Endothelial cell of umbilical vein (primary cell): ENCODE results near the gene USH2A. TPM values are rescaled to one million over a fixed set of nuclear protein-coding genes. Genes with fewer than 3 reads are reported as not detected.

Experiments used
- BruUV-seq: library from RNA; stranded (reverse); fragments of 400-500 nt; replicated peaks from 2 replicates; lab custom pipeline; 2021; lab: Mats Ljungman, UMichigan
- CTCF ChIA-PET: fragments of 300-600, 350-600 bp; sonication (Branson Sonifier 250); formaldehyde crosslinking; loops from one replicate; lab custom pipeline; 2021; ENCODE audit warnings: antibody characterized with exemption, inconsistent platforms; lab: Charles Lee
- POLR2A ChIA-PET: fragments of 300-600, 350-600 bp; sonication (Branson Sonifier 250); formaldehyde crosslinking; loops from one replicate; lab custom pipeline; 2021; ENCODE audit warnings: antibody characterized with exemption, inconsistent platforms; lab: Charles Lee
- DNase-seq: peaks from one replicate; pipeline ENCODE4 v3.0.0-alpha.2; 2011; ENCODE audit warnings: low read depth, low spot score
- FAIRE-seq: peaks from 2 replicates; lab custom pipeline; 2011; peaks lifted over from hg19 to GRCh38; lab: Jason Lieb, UNC
- H2AFZ ChIP-seq: 2 replicates; pipeline ENCODE4 v1.6.0; 2012; ENCODE audit warnings: low read depth, low read length, control low read depth, inconsistent platforms
- H3K27ac ChIP-seq: 2 replicates; pipeline ENCODE4 v1.5.1; 2011; ENCODE audit warnings: low read depth, mild to moderate bottlenecking, control low read depth, low read length, moderate library complexity; ENCODE audit not compliant: insufficient read depth
- H3K27me3 ChIP-seq, 2 experiments: 2 replicates each; pipeline versions ENCODE4 v1.6.0 to v1.6.1; 2011; ENCODE audit warnings: low read length in 2 of 2, mixed read lengths in 1 of 2; ENCODE audit not compliant: control insufficient read depth in 2 of 2, insufficient read depth in 2 of 2
- H3K36me3 ChIP-seq, 2 experiments: 2 replicates in 1 of 2; 3 replicates in 1 of 2; pipeline ENCODE4 v1.5.1; 2011; ENCODE audit warnings: low read length in 2 of 2, mild to moderate bottlenecking in 1 of 2, moderate library complexity in 1 of 2; ENCODE audit not compliant: control insufficient read depth in 2 of 2, insufficient read depth in 2 of 2; ENCODE audit errors: extremely low read depth in 1 of 2
- H3K4me1 ChIP-seq: 3 replicates; pipeline ENCODE4 v1.5.1; 2011; ENCODE audit warnings: mild to moderate bottlenecking, low read length; ENCODE audit not compliant: control insufficient read depth, insufficient read depth; ENCODE audit errors: extremely low read depth
- H3K4me2 ChIP-seq: 2 replicates; pipeline ENCODE4 v1.6.1; 2011; ENCODE audit warnings: low read length, control low read depth, mixed read lengths; ENCODE audit not compliant: insufficient read depth
- H3K4me3 ChIP-seq, 3 experiments: fragments of 200-600 bp in 1 of 3; sonication (generic), shearing (Covaris generic) in 1 of 3; replicated peaks in 1 of 3; 2 replicates each; pipeline ENCODE4 v1.5.1; 2011 to 2016; ENCODE audit warnings: control low read depth in 3 of 3, low read length in 3 of 3, mild to moderate bottlenecking in 2 of 3, inconsistent platforms in 1 of 3, low read depth in 1 of 3, moderate library complexity in 1 of 3; ENCODE audit not compliant: insufficient read depth in 1 of 3
- H3K79me2 ChIP-seq: 2 replicates; pipeline ENCODE4 v1.6.0; 2012; ENCODE audit warnings: low read length, inconsistent platforms; ENCODE audit not compliant: control insufficient read depth, insufficient read depth
- H3K9ac ChIP-seq: replicated peaks from 2 replicates; pipeline ENCODE3; 2011; ENCODE audit warnings: low read length, control low read depth; ENCODE audit not compliant: insufficient read depth; ENCODE audit errors: extremely low read depth
- H3K9me1 ChIP-seq: replicated peaks from 3 replicates; pipeline ENCODE4 v1.6.0; 2011; ENCODE audit warnings: mild to moderate bottlenecking, low read length; ENCODE audit not compliant: control insufficient read depth, insufficient read depth; ENCODE audit errors: extremely low read depth
- H3K9me3 ChIP-seq: replicated peaks from 2 replicates; pipeline ENCODE4 v1.5.1; 2012; ENCODE audit warnings: low read length, inconsistent platforms; ENCODE audit not compliant: control insufficient read depth, insufficient read depth
- H4K20me1 ChIP-seq: replicated peaks from 2 replicates; pipeline ENCODE3; 2011; ENCODE audit warnings: mild to moderate bottlenecking, low read length; ENCODE audit not compliant: control insufficient read depth, insufficient read depth; ENCODE audit errors: extremely low read depth
- EZH2 ChIP-seq: IDR thresholded peaks from 2 replicates; pipeline ENCODE4 v1.6.1; 2012; ENCODE audit warnings: borderline replicate concordance, low read depth, mild to moderate bottlenecking, moderate library complexity, low read length, inconsistent platforms; ENCODE audit not compliant: severe bottlenecking
- FOS ChIP-seq: IDR thresholded peaks from 2 replicates; pipeline ENCODE4 v1.6.1; 2011; ENCODE audit warnings: mild to moderate bottlenecking, low read length, moderate library complexity, borderline replicate concordance; ENCODE audit not compliant: insufficient read depth
- GATA2 ChIP-seq: IDR thresholded peaks from 2 replicates; pipeline ENCODE4 v1.7.0; 2011; ENCODE audit warnings: low read depth, mild to moderate bottlenecking, moderate library complexity, mixed read lengths, low read length; ENCODE audit not compliant: insufficient read length, insufficient read depth
- JUN ChIP-seq: IDR thresholded peaks from 2 replicates; pipeline ENCODE4 v1.6.1; 2011; ENCODE audit warnings: borderline replicate concordance, low read depth; ENCODE audit not compliant: insufficient read length, insufficient read depth
- MYC ChIP-seq: IDR thresholded peaks from one replicate; pipeline ENCODE4 v1.6.1; 2011; ENCODE audit warnings: mild to moderate bottlenecking, low read depth, low read length
- POLR2A ChIP-seq: IDR thresholded peaks from 2 replicates; pipeline ENCODE4 v1.6.1; 2012; ENCODE audit warnings: low read depth, mild to moderate bottlenecking, control low read depth, low read length
- POLR2AphosphoS5 ChIP-seq: IDR thresholded peaks from 2 replicates; pipeline ENCODE4 v1.6.1; 2012; ENCODE audit warnings: low read depth, mild to moderate bottlenecking, control low read depth, low read length, moderate library complexity; ENCODE audit not compliant: insufficient read depth
- dilution Hi-C: fragments of 300-500 bp; cut with MboI; formaldehyde crosslinking; loops from one replicate; pipeline ENCODE4 v1.15.0; 2019; ENCODE audit warnings: low sequenced_read_pairs; ENCODE audit not compliant: extremely low pct_ligation_motif_present
- intact Hi-C: fragments of 100-400 bp; cut with micrococcal nuclease; formaldehyde crosslinking; loops from one replicate; pipeline ENCODE4 v1.10.0; 2022
- polyA plus RNA-seq, 4 experiments: library from polyadenylated mRNA; depleted of rRNA in 3 of 4; stranded (reverse) in 3 of 4; unstranded in 1 of 4; fragments of >200 nt; gene quantifications; 2 replicates each; pipeline versions ENCODE4 v1.2.1 to v1.2.3, GENCODE V29; 2011 to 2012; ENCODE audit warnings: missing spikeins in 1 of 4
- total RNA-seq: library from RNA; stranded (reverse); gene quantifications from 2 replicates; pipeline ENCODE4 v1.2.3, GENCODE V29; 2021
- TF ChIP-seq, protein P1 (sequence below), 2 donors: IDR thresholded peaks; 1 replicate in 1 of 2; 2 replicates in 1 of 2; pipeline ENCODE4 v1.5.1; 2011; ENCODE audit warnings: low read length in 2 of 2, mild to moderate bottlenecking in 2 of 2, moderate library complexity in 2 of 2, control low read depth in 1 of 2, inconsistent platforms in 1 of 2, low read depth in 1 of 2; ENCODE audit not compliant: insufficient read depth in 1 of 2; ENCODE audit errors: extremely low read depth in 1 of 2
- TF ChIP-seq, protein P2 (sequence below): IDR thresholded peaks from 2 replicates; pipeline ENCODE4 v1.6.1; 2011; ENCODE audit not compliant: insufficient read depth, insufficient read length

The USH2A gene
- total and polyA plus RNA-seq, 2 donors (not counting 3 experiments of a cell fraction or from before 2014, with no cell fraction given), result not detected

- Histone ChIP-seq H3K36me3 (no peaks in the 10 kb centered on the region), H3K9me1 (no peaks in the 10 kb centered on the region), H3K9me3 (no peaks in the 10 kb centered on the region), H3K4me1 (no peaks in the 10 kb centered on the region), H3K4me2 (no peak overlapping the region), H3K79me2 (no peaks in the 10 kb centered on the region), H3K27me3 (no peaks in the 10 kb centered on the region), H3K27ac (no peak overlapping the region), H2AFZ (no peak overlapping the region), H3K4me3 (no peak overlapping the region), H4K20me1 (no peaks in the 10 kb centered on the region), H3K9ac (no peak overlapping the region)
- intact Hi-C loops (no loop called here), dilution Hi-C loops (no loop called here)
- FAIRE-seq (no peak), DNase-seq (no peak)
- TF ChIP-seq, protein P1, sequence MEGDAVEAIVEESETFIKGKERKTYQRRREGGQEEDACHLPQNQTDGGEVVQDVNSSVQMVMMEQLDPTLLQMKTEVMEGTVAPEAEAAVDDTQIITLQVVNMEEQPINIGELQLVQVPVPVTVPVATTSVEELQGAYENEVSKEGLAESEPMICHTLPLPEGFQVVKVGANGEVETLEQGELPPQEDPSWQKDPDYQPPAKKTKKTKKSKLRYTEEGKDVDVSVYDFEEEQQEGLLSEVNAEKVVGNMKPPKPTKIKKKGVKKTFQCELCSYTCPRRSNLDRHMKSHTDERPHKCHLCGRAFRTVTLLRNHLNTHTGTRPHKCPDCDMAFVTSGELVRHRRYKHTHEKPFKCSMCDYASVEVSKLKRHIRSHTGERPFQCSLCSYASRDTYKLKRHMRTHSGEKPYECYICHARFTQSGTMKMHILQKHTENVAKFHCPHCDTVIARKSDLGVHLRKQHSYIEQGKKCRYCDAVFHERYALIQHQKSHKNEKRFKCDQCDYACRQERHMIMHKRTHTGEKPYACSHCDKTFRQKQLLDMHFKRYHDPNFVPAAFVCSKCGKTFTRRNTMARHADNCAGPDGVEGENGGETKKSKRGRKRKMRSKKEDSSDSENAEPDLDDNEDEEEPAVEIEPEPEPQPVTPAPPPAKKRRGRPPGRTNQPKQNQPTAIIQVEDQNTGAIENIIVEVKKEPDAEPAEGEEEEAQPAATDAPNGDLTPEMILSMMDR (IDR thresholded peaks at IDR 0.05; ENCODE audit: extremely low read depth in 1 of 2, insufficient read depth in 1 of 2, low read depth in 1 of 2, low read length in 2 of 2), result no peak
- no peak for TF ChIP-seq GATA2
- CTCF ChIA-PET, result no interaction called here
- POLR2A ChIA-PET, result no interaction called here
- BruUV-seq, result no TSS peak
Measured at GRCh38 chr1:215857317-215857716, 565.9 kb downstream of the USH2A start.

DNA sequence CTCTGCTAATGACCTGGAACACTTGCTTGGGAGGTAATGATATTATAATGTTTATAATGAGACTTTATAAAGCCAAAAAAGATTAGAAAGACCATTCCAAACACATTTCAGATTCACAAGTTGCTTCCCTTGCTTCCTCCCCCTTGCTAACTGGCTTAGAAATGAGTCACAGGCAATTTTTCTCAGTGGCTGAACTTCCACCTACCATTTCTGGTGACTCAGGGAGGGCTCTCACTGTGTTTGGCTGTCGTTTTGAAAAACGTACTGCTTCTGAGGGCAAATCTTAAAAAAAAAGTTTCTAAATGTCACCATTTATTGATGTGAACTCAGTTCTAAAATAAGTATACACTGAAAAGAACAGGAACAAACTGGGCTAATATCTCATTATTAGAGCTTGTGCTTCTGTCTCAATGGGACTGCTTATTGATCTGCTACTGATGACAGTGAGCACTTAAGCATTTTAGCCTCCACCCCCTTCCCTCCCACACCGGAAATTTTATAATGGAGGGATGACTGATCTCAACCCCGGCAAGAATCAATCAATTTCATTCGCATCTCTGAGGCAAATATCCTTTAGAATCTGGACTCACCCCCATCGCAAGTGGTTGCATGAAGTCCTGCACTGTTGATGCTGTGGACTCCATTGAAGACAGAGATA is 577.9 kb downstream of the USH2A start:
- peaks cover 2% of the 10 kb centered on the region for H3K9me3 ChIP-seq
- no peak for FAIRE-seq

More for the DNA sequence above, 577.9 kb downstream of the USH2A start:
- intact Hi-C loops (no loop called here), dilution Hi-C loops (no loop called here)
- ChIA-PET POLR2A (no interaction called here), CTCF (no interaction called here)
- Histone ChIP-seq H3K4me1 (no peaks in the 10 kb centered on the region), H3K79me2 (no peaks in the 10 kb centered on the region), H3K4me3 (no peak overlapping the region), H3K4me2 (no peak overlapping the region), H4K20me1 (no peaks in the 10 kb centered on the region), H3K9ac (no peak overlapping the region), H3K27ac (no peak overlapping the region), H2AFZ (no peak overlapping the region), H3K27me3 (no peaks in the 10 kb centered on the region), H3K9me1 (no peaks in the 10 kb centered on the region), H3K36me3 (no peaks in the 10 kb centered on the region)
- no peak for DNase-seq
- TF ChIP-seq POLR2AphosphoS5 (no peak), MYC (no peak), GATA2 (no peak), JUN (no peak), FOS (no peak), EZH2 (no peak), POLR2A (no peak)
- TF ChIP-seq, protein P2, sequence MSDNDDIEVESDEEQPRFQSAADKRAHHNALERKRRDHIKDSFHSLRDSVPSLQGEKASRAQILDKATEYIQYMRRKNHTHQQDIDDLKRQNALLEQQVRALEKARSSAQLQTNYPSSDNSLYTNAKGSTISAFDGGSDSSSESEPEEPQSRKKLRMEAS, result no peak
- TF ChIP-seq, protein P1 (IDR thresholded peaks at IDR 0.05; ENCODE audit: extremely low read depth in 1 of 2, insufficient read depth in 1 of 2, low read depth in 1 of 2, low read length in 2 of 2), result no peak
- no TSS peak for BruUV-seq
